Effector CD8-positive, alpha-beta T cell (primary cell): ENCODE results near the gene CPD.
"Not testable (repeated sequence)": the region's sequence is repeated elsewhere in the genome, so short reads cannot be mapped to it uniquely, and the experiment has no call there.

Source experiments
- DNase-seq: peaks from one replicate; lab custom pipeline; 2025; lab: John Stamatoyannopoulos, UW
- total RNA-seq, 4 experiments: gene quantifications; one replicate each; lab custom pipeline; 2026; lab: John Stamatoyannopoulos, UW

CPD gene
- 122 to 188 (median 137) reads per million in 4 experiments for total RNA-seq

DNA sequence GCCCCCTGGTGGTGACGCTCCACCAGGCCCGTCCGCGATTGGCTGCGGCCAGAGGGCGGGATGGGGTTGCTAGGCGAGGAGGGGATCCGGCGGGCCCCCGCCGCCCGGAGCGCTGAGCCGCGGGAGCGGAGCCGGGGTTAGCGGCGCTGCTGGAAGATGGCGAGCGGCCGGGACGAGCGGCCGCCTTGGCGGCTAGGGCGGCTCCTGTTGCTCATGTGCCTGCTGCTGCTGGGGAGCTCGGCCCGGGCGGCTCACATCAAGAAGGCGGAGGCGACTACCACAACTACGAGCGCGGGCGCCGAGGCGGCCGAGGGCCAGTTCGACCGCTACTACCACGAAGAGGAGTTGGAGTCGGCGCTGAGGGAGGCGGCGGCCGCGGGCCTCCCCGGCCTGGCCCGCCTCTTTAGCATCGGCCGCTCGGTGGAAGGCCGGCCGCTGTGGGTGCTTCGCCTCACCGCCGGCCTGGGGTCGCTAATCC, at the start of gene CPD:
Gene CPD, plus strand, starts transcription at position 103 of the 478 bp plus-strand sequence. Its CDS starts 54 bp downstream, at position 157.
- DNase-seq, result peak; percentile 95

DNA sequence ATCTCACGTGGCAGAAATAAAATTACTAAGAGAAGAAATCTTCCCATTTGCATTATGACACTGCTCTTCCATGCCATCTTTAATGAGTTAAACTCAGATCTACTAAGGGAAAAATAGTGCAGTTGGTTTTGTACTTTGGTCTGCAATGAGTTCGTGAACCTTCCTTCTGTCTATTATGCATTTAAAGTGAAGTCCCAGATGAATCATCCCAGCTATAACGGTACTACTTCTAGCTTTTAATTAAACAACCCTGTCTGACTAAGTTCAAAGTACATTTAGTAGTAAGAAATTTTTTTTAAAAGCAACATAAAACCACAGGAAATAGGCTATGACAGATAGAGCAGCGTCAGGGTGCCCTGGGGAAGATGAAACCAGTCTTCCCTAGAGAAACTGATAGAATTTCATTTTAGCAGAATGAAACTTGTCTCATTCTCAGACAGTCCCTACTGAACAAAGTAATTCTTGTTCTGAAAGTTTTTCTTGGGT, 46.6 kb upstream of the CPD start:
- DNase-seq, result peak; percentile 2

DNA sequence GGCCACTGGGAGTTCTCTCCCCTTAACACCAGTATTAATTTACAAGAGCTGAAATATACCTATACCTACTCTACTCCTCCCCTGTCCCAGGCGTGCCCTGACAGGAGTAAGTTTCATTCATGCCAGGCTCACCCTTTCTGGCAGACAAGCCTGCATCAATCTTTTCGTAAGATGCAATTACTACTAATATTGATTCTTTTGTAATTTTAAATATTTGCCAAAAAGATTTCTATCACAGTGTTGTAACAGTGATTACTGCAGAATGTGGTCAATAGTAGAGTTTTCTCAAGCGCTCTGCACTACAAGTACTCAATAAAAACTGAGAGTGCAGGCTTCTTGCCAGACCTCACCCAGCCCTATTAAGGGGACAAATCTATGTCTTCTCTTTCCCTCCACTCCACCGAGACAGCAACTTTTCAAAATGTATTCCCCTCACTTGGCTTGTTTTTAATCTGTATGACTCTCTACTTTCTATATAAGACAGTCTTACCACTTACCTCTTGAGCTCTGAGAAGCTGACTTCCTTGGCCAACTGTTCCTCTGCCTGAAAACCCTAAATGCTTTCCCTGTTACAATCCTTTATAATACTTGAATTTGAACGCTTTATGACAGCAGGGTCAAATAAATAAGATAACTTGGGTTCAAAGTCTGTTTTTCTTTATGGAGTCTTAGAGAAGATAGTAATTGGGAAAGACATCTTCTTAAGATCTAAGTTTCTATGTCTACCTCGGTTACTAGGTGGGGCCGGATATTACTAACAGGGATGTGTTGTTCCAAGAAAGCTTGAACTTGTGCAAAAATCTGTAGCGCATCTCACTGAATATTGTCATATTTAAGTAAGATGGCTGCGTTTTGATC, 45.0 kb upstream of the CPD start, which contains the start of gene TMIGD1:
Gene TMIGD1, minus strand, starts transcription at position 555 of the 858 bp plus-strand sequence. CDS start 1,924 bp downstream, outside the sequence.
- DNase-seq, result no peak

DNA sequence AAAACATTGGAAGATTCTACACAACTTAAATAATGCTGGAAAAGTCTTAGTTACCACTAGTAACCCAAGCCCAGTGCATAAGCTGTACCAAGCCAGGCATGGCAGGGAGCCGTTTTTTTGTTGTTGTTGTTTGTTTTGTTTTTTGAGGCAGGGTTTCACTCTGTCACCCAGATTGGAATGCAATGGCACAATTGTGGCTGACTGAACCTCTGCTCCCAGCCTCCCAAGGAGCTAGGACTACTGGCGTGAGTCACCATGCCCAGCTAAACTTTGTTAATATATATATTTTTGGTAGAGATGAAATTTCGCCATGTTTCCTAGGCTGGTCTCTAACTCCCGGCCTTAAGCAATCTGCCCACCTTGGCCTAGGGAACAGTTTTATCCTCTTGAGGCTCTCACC, 44.3 kb upstream of the CPD start:
- DNase-seq, result no peak

DNA sequence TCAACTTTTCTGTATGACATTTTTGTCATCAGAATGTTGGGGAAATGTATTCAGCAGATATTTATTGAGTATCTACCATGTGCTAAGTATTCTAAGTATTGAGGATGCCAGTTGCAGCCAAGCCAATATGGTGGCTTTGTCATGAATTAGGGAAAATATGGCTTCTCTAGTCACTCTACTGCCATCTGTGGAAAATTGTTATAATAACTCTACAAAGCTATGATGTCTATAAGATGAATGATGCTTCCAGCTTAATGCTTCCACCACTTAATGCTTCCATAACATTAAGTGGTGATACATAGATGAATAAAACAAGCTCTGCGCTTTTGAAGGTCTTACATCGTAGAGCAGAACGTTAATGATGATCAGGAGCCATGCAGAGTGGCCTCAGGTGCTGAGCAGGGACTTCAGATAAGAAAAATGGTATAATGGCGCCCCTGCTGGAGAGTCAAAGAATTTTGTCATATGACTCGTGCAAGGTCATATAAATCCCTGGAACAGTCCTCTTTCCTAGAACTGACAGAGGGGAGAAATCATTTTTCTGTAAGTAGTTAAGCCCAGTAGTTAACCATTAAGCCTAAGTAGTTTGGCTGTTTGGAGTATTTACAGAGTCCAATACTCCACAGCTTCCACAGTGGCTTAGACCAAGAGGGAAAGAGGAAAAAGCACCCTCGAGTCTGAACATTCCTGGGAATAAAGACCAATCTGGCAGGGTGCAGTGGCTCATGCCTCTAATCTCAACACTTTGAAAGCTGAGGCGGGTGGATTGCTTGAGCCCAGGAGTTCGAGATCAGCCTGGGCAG, 42.2 kb upstream of the CPD start:
- peak; percentile 26 for DNase-seq

DNA sequence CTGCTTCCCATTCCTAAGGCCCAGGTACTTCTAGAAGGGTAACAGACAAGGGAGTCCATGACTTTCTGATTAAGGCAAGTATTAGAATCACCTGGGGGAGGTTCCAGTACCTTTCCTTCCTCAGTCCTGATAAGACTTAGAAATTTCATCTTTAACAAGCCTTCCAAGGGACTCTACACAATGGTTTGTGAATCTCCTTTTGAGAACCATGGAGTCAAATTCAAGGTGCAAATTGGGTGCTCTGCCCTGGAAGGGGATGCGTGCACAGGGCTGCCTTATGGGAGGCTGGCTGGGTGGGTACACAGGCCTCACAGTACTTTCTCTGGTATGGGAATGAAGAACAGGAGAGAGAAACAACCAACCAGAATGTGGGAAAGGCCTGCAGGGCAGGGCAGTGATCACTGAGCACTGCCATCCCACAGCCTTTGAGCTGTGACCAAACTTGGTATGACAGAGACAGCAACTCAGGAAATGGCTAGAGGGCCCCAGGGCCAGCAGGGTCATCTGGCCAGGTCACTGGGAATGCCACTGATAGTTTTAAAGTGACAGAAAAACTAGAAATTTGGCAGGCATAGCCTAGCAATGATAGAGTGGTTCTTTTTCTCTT, 41.2 kb upstream of the CPD start:
- no peak for DNase-seq

DNA sequence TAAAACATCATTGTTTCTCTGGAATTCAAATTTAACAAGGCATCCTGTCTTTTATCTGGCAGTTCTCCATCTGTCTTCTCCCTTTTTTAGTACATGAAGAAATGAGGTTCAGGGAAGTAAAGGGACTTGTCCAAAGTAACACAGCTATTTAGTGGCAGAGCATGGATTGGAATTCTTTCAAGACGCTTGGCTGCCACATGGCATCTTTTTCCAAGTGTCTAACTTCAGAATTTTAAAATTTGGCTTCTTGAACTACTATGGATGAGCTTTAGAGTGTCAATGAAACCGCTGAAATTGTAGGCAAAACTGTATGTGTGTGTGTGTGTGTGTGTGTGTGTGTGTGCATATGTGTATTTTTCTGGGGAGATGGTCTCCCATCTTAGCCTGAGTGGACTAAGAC, 39.6 kb upstream of the CPD start:
- no peak for DNase-seq

DNA sequence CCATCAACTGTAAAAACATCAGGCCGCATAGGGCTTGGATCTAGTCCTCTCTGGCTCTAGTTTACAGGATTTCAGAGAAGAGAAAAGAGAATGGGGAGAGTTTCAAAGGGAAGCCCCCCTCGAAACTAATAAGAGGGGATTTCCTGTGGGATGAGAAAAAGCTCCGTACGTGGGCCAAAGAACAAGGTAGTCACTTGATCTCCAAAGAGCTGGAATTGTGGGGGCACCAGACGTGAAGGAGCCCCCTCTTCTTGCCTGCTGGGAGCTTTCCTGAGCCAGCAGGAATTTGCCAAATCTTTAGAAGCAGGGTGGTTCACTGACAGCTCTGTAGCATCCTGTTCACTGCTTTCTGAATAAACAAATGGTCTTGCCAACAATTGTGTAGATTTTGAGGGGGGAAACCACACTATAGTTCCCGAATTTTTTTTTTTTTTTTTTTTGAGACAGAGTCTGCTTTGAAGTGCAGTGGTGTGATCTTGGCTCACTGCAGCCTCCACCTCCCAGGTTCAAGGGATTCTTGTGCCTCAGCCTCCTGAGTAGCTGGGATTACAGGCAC, 37.8 kb upstream of the CPD start:
- no peak for DNase-seq

DNA sequence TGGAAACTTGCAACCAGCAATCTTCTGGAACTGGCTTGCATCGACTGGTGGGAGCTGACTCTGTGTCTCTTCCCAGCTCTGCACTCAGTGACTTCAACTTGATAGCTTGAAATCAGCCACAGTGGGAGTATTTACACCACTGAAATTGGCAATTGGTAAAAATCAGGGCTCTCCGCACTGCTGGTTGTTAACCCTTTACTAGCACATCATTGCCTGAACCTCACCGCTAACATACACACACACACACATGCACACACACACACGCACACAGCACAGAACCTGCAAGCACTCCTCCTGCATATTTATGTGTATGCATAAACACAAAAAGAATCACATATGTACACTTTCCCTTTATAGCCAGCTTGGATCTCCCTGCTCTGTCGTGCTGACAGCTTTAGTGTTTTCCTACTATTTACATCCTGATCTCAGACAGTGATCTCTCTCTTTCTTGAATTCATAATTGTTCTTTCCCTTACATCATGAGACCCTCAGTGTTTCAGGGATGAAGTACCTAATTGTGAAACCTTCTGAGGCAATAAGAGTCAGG, 37.0 kb upstream of the CPD start:
- DNase-seq, result no peak

DNA sequence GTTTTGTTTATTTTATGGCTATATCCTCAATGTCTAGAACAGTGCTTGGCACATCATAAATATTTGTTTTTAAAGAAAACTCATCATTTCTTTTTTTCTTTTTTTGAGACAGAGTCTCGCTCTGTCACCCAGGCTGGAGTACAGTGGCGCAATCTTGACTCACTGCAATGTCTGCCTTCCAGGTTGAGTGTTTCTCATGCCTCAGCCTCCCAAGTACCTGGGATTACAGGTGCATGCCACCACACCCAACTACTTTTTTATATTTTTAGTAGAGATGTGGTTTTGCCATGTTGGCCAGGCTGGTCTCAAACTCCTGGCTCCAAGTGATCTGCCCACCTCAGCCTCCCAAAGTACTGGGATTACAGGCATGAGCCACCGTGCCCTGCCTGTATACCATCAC, 35.5 kb upstream of the CPD start:
- DNase-seq, result not testable (repeated sequence)

DNA sequence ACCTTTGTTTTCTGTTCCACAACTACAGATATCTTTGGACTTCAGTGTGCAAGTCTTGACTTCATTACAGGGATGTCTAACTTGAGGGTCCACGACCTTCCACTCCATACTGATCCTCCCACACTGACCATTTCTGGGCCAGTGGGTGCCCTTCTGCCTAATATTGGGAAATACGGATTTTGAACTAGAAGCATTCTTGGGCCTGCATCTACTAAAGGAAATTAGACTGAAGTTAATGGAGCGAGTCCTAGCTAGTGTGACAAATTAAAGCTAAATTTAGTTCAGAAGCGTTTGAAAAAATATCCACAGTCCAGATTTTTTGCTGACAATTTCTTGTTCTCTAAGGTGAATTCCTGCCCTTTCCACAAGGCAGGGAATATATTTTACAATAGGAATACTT, 34.9 kb upstream of the CPD start:
- no peak for DNase-seq

DNA sequence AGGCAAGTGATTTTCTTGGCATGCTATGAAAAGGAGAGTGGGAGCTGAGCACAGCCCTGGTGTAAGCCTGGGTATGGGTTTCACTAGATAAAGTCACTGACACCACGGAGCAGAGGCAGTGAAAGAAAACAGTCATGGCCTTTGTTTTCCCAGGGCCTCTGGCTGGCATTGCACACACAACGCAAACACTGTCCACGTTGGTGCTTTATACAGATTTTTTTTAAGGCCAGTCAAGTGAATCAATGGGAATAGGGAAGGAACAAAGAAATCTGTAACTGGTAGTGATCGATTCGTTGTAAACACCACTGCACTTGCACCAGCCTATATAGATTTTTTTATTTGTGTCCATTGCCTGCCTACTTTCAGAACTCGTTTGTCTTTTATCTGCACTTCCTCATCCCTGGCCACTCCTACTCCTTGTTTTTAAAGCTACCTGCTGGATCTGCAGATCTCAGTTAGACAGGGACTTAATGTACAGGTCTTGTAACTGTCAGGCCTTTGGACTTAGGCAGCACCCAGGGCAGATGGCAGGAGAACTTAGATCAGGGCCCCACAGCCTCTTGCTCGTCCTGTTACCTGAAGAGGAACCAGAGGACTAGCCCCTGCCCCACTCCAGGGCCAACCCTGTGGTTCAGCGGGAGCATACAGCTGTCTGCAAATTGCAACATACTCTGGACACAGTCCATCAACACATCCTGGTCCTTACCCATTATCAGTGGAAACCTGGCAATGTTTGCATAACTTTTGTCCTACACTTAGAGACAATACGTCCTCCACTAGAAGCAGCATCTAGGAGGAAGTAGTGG, 34.2 kb upstream of the CPD start:
- DNase-seq, result no peak

DNA sequence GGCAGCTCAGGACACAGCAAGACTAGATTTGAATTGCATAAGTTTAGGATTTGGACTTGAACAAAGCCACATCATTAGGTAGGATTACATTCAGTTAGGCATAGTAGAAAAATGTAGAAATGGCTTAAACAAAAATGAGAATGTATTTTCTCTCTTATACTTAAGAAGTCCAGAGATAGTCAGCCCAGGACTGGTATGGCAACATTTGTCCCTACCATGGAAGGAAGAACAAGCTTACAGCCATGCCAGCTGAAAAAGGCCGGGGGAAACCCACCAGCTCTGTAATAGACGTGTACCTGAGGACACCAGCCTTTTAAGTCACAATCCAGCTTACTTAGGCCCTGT, 33.7 kb upstream of the CPD start:
- DNase-seq, result no peak

DNA sequence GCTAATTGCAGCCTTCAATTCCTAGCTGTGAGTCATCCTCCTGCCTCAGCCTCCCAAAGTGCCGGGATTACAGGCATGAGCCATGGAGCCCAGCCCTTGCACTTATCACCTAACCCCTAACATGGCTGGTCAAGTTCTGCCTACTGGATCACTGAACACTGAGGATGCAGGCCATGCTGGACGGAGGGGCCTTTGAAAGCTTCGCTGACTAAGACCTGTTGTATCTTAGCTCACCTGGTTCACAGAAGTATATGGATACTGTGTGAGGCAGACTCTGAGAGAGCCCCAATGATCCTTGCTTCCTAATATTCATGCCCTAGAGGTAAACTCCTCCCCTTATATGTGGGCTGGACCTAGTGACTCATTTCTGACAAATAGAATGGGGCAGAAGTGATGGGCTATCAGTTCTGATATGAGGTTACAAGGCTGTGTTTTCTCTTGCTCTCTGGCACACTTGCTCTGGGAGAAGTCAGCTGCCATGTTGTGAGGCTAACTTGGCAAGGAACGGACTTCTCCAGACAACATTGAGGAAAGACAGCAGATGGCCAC, 33.1 kb upstream of the CPD start:
- DNase-seq, result no peak

DNA sequence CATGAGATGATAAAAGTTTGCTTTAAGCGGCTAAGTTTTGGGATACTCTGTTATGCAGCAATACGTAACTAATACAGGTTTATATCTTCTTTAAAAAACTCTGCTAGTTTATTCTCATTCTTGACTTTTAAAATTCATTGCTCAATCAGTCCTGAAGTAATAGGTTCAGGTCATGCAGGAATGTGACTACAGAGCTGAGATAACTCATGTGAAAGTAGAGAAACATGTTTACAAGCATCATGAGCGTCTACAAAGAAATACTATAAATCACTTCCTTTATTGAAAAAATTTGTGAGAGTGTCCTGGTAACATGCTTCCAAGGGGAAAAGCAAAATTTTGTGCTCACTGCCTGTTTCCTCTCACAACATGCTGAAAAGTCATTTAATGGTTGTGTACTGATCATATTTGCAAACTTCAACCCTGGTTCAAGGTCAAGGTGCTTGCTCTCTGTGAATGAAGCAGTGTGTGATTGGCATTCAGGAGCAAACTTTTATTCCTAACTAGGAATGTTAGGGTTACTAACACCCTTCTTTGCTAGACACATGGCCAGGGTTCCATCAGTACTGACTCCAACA, 32.4 kb upstream of the CPD start:
- no peak for DNase-seq

DNA sequence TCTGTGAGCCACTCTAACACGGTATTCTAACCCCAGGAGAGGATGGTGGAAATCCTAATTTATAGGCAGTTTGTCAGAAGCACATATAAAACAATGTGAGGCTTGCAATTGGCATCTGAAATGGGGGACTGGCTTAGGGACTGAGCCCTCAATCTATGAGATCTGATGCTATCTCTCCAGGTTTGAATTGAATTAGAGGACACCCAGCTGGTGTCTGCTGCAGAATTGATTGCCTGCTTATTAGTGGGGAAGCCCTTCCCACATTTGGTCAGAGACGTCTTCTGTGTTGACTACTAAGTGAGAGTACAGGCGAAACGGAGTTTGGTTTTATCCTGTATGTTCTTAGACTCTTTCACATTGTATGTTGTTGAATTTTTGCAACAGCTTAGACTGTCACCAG, 31.2 kb upstream of the CPD start:
- DNase-seq, result no peak

DNA sequence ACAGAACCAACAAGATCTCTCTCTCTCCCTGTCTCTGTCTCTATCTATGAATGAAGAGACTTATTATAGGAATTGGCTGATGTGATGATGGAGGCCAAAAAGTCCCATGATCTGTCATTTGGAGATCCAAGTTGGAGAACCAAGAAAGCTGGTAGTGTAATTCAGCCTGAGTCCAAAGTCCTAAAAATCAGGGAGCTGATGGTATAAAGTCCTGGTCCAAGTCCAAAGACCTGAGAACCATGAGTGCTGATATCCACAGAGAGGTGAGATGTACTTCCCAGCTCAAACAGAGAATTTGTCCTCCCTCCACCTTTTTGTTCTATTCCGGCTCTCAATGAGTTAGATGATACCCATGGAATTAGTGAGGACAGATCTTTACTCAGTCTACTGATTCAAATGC, 29.5 kb upstream of the CPD start:
- DNase-seq, result no peak

DNA sequence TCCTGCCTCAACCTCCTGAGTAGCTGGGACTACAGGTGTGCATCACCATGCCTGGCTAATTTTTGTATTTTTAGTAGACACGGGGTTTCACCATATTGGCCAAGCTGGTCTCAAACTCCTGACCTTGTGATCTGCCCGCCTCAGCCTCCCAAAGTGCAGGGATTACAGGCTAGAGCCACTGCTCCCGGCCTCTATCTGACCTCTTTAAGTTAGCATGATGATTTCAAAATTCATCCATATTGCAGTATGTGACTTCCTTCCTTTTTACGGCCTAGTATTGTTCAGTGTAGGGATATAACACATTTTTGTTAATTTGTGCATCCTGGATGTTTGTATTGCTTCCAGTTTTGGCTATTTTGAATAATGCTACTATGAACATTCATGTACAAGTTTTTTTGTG, 27.5 kb upstream of the CPD start:
- not testable (repeated sequence) for DNase-seq

DNA sequence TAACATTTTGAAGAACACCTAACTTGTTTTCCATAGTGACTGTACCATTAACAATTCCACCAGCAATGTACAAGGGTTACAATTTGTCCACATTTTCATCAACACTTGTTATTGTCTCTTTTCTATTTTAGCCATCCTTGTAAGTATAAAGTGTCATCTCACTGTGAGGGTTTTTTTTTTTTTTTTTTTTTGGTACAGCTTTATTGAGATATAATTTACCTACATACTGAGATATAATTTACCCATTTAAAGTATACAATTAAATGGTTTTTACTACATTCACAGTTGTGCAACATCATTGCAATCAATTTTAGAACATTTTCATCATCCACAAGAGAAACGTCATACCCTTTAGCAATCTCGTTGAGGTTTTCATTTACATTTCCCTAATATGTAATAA, 27.0 kb upstream of the CPD start:
- DNase-seq, result no peak

DNA sequence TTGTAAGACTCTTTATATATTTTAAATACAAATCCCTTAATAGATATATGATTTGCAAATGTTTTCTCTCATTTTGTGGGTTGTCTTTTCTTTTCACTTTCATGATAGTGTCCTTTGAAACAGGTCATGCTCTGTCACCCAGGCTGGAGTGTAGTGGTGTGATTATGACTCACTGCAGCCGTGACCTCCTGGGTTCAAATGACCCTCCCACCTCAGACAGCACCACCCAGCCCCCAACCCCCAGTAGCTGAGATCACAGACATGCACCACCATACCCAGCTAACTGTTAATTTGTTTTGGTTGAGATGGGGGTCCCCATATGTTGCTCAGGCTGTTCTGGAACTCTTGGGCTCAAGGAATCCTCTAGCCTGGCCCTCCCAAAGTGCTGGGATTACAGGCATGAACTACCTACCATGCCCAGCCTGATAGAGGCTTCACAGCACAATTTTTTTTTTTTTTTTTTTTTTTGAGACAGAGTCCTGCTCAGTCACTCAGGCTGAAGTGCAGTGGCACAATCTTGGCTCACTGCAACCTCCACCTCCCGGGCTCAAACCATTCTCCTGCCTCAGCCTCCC, 26.4 kb upstream of the CPD start:
- no peak for DNase-seq
